WTC11 (cell line): Measurements from ENCODE around the gene RCC2. TPM values are rescaled to one million over a fixed set of nuclear protein-coding genes. Genes with fewer than 3 reads are reported as not detected.

Source experiments
- ATAC-seq: fragments of 200-7000 bp; cut with Tn5 transposase; 2 replicates; pipeline ENCODE4 v1.10.0; 2021; ENCODE audit warnings: mild to moderate bottlenecking, moderate library complexity
- CTCF ChIA-PET: fragments of 300-600 bp; sonication (Branson Sonifier 250); formaldehyde crosslinking; loops from one replicate; lab custom pipeline; 2021; ENCODE audit warnings: antibody characterized with exemption; lab: Charles Lee
- POLR2A ChIA-PET: fragments of 350-600 bp; sonication (Branson Sonifier 250); formaldehyde crosslinking; loops from one replicate; lab custom pipeline; 2021; ENCODE audit warnings: antibody characterized with exemption; lab: Charles Lee
- DNase-seq: peaks from one replicate; pipeline ENCODE4 v3.0.0; 2021; ENCODE audit warnings: low spot score
- H3K27ac Mint-ChIP-seq: 2 replicates; pipeline ENCODE4 v1.8.0; 2021; ENCODE audit warnings: mixed read lengths
- H3K27me3 Mint-ChIP-seq: 2 replicates; pipeline ENCODE4 v1.8.0; 2021; ENCODE audit warnings: low read depth, mild to moderate bottlenecking, moderate library complexity, mixed read lengths
- H3K36me3 Mint-ChIP-seq: 2 replicates; pipeline ENCODE4 v1.8.0; 2021; ENCODE audit warnings: mixed read lengths
- H3K4me1 Mint-ChIP-seq: 2 replicates; pipeline ENCODE4 v1.8.0; 2022; ENCODE audit warnings: mixed read lengths
- H3K4me3 Mint-ChIP-seq: 2 replicates; pipeline ENCODE4 v1.8.0; 2021; ENCODE audit warnings: mild to moderate bottlenecking, moderate library complexity, mixed read lengths
- H3K9me3 Mint-ChIP-seq: 2 replicates; pipeline ENCODE4 v1.8.0; 2021; ENCODE audit warnings: mixed read lengths
- AFF4 ChIP-seq: sonication (generic); formaldehyde crosslinking; IDR thresholded peaks from 2 replicates; pipeline ENCODE4 v1.8.1; 2023; ENCODE audit warnings: mild to moderate bottlenecking, missing genetic modification reagents, borderline replicate concordance
- ATF2 ChIP-seq: sonication (generic); formaldehyde crosslinking; IDR thresholded peaks from 2 replicates; pipeline ENCODE4 v1.8.1; 2022; ENCODE audit warnings: low read depth, missing genetic modification reagents, borderline replicate concordance
- E2F1 ChIP-seq: sonication (generic); formaldehyde crosslinking; IDR thresholded peaks from 2 replicates; pipeline ENCODE4 v1.8.0; 2022; ENCODE audit warnings: mild to moderate bottlenecking, missing genetic modification reagents
- EMX1 ChIP-seq: fragments of 250-450 bp; sonication (Bioruptor Pico); IDR thresholded peaks from 2 replicates; pipeline ENCODE4 v1.8.0; 2021; ENCODE audit warnings: mild to moderate bottlenecking
- ESRRA ChIP-seq: sonication (generic); formaldehyde crosslinking; IDR thresholded peaks from 2 replicates; pipeline ENCODE4 v1.8.1; 2022; ENCODE audit warnings: mild to moderate bottlenecking, missing genetic modification reagents, borderline replicate concordance
- ETV6 ChIP-seq: sonication (generic); formaldehyde crosslinking; IDR thresholded peaks from 2 replicates; pipeline ENCODE4 v1.8.1; 2022; ENCODE audit warnings: mild to moderate bottlenecking, missing genetic modification reagents
- FOXJ3 ChIP-seq: sonication (generic); formaldehyde crosslinking; IDR thresholded peaks from 2 replicates; pipeline ENCODE4 v1.9.0; 2021; ENCODE audit warnings: missing genetic modification reagents, mild to moderate bottlenecking, borderline replicate concordance
- KAT7 ChIP-seq: sonication (generic); formaldehyde crosslinking; IDR thresholded peaks from 2 replicates; pipeline ENCODE4 v1.8.1; 2023; ENCODE audit warnings: missing genetic modification reagents, mild to moderate bottlenecking, borderline replicate concordance
- MLX ChIP-seq: sonication (generic); formaldehyde crosslinking; IDR thresholded peaks from 2 replicates; pipeline ENCODE4 v1.8.1; 2023; ENCODE audit warnings: mild to moderate bottlenecking, missing genetic modification reagents, moderate library complexity
- MYBL2 ChIP-seq: sonication (generic); formaldehyde crosslinking; IDR thresholded peaks from 2 replicates; pipeline ENCODE4 v1.8.1; 2023; ENCODE audit warnings: mild to moderate bottlenecking, moderate library complexity, missing genetic modification reagents
- NFATC4 ChIP-seq: fragments of 250-450 bp; sonication (Bioruptor Pico); IDR thresholded peaks from 2 replicates; pipeline ENCODE4 v1.9.0; 2021; ENCODE audit warnings: mild to moderate bottlenecking
- PRDM15 ChIP-seq: sonication (generic); formaldehyde crosslinking; IDR thresholded peaks from 2 replicates; pipeline ENCODE4 v1.8.0; 2022; ENCODE audit warnings: missing genetic modification reagents
- SMAD3 ChIP-seq: sonication (generic); formaldehyde crosslinking; IDR thresholded peaks from 2 replicates; pipeline ENCODE4 v1.8.0; 2022; ENCODE audit warnings: missing genetic modification reagents, mild to moderate bottlenecking, borderline replicate concordance
- SOX15 ChIP-seq: fragments of 250-450 bp; sonication (Bioruptor Pico); IDR thresholded peaks from 2 replicates; pipeline ENCODE4 v1.9.0; 2021; ENCODE audit warnings: mild to moderate bottlenecking
- STAT6 ChIP-seq: sonication (generic); formaldehyde crosslinking; conservative IDR thresholded peaks from 2 replicates; pipeline ENCODE4 v1.8.1; 2023; ENCODE audit warnings: mild to moderate bottlenecking, low read depth, missing genetic modification reagents, moderate library complexity
- TEAD1 ChIP-seq: sonication (generic); formaldehyde crosslinking; IDR thresholded peaks from 2 replicates; pipeline ENCODE4 v1.8.0; 2022; ENCODE audit warnings: mild to moderate bottlenecking, missing genetic modification reagents
- TEAD4 ChIP-seq: sonication (generic); formaldehyde crosslinking; IDR thresholded peaks from 2 replicates; pipeline ENCODE4 v1.8.0; 2022; ENCODE audit warnings: mild to moderate bottlenecking, missing genetic modification reagents
- ZNF263 ChIP-seq: sonication (generic); formaldehyde crosslinking; IDR thresholded peaks from 2 replicates; pipeline ENCODE4 v1.8.1; 2022; ENCODE audit warnings: low read depth, mild to moderate bottlenecking, moderate library complexity, missing genetic modification reagents
- ZNF423 ChIP-seq: fragments of 250-450 bp; sonication (Bioruptor Pico); IDR thresholded peaks from 2 replicates; pipeline ENCODE4 v2.1.2; 2022; ENCODE audit warnings: mild to moderate bottlenecking, moderate library complexity
- total RNA-seq: library from RNA; stranded (reverse); gene quantifications from 3 replicates; pipeline ENCODE4 v1.2.3, GENCODE V29; 2021

The RCC2 gene
- total RNA-seq, 1 experiment from 2014 or later, result 377 TPM

- peaks cover 73% of the 10 kb centered on the region for H3K4me1 Mint-ChIP-seq
- CTCF ChIA-PET, result interaction anchor here (0.8 to 1.1 kb wide), 4 partner anchors 16 to 41 kb away, joined by 3 to 7 read pairs (median 4); no protein-coding TSS in a partner anchor
- peaks cover 10% of the 10 kb centered on the region for H3K27me3 Mint-ChIP-seq
- POLR2A ChIA-PET, result interaction anchor here (1.6 kb wide), 1 partner anchor 33 kb away, joined by 4 read pairs; no protein-coding TSS in a partner anchor
- ATAC-seq, result no peak
- TF ChIP-seq SMAD3 (0 out of 2 replicates have a peak, but pooled peaks have one; percentile 58), ETV6 (CRISPR knock-in tag) (no peak), E2F1 (CRISPR knock-in tag) (no peak), STAT6 (no peak), AFF4 (CRISPR knock-in tag) (no peak), ZNF423 (CRISPR knock-in tag) (peak; percentile 75; the same call in 1 of the 2 replicates), MYBL2 (CRISPR knock-in tag) (no peak), ESRRA (CRISPR knock-in tag) (no peak), SOX15 (CRISPR knock-in tag) (no peak)
- DNase-seq, result no peak
- H3K4me3 Mint-ChIP-seq, result peak overlapping the region; percentile 76
- peak overlapping the region; percentile 95 for H3K27ac Mint-ChIP-seq
- H3K9me3 Mint-ChIP-seq, result no peaks in the 10 kb centered on the region
- peaks cover 54% of the 10 kb centered on the region for H3K36me3 Mint-ChIP-seq
These were observed 2.9 kb downstream of the RCC2 start for GRCh38 chr1:17436380-17437174.

GRCh38 chr1:17434601-17435000, 4.9 kb downstream of the RCC2 start:
- no peak for DNase-seq
- Mint-ChIP-seq H3K27me3 (no peaks in the 10 kb centered on the region), H3K4me3 (peak overlapping the region; percentile 76), H3K36me3 (peaks cover 62% of the 10 kb centered on the region), H3K4me1 (peaks cover 64% of the 10 kb centered on the region), H3K9me3 (no peaks in the 10 kb centered on the region), H3K27ac (peak overlapping the region; percentile 96)
- ATAC-seq, result peak; percentile 6
- CTCF ChIA-PET, result interaction anchor here (1.2 kb wide), 1 partner anchor 35 kb away, joined by 3 read pairs; no protein-coding TSS in a partner anchor
- POLR2A ChIA-PET, result interaction anchor here (1.2 kb wide), 1 partner anchor 36 kb away, joined by 4 read pairs; no protein-coding TSS in a partner anchor
- TF ChIP-seq FOXJ3 (CRISPR knock-in tag), result no peak
- TF ChIP-seq ZNF263 (CRISPR knock-in tag), result no peak
- TF ChIP-seq TEAD4, result no peak
- no peak for TF ChIP-seq MLX (CRISPR knock-in tag)
- no peak for TF ChIP-seq NFATC4 (CRISPR knock-in tag)
- no peak for TF ChIP-seq ATF2
- TF ChIP-seq PRDM15 (CRISPR knock-in tag), result no peak
- TF ChIP-seq TEAD1 (CRISPR knock-in tag), result no peak
- no peak for TF ChIP-seq KAT7 (CRISPR knock-in tag)
- TF ChIP-seq E2F1 (CRISPR knock-in tag), result no peak
- TF ChIP-seq EMX1 (CRISPR knock-in tag), result no peak
